MG63 (cell line): ENCODE data around the gene GSX1. TPM values are rescaled to one million over a fixed set of nuclear protein-coding genes. Genes with fewer than 3 reads are reported as not detected.

ENCODE experiments used
- total RNA-seq: library from RNA; depleted of rRNA; stranded (reverse); fragments of >200 nt; shearing (Covaris generic); gene quantifications from 2 replicates; pipeline ENCODE4 v1.2.3, GENCODE V29; 2014; ENCODE audit warnings: low replicate concordance; rRNA removed

Gene GSX1
- total RNA-seq, 1 experiment from 2014 or later, result not detected

Other genes with a start within 250 kb of the GSX1 start
- 4.0 and 7.5 TPM in 2 replicates for gene LNX2, start 172.0 kb upstream of the GSX1 start, total RNA-seq
- gene POLR1D, start 170.6 kb upstream of the GSX1 start, total RNA-seq, result 138 and 145 TPM in 2 replicates
- gene PDX1, start 127.5 kb downstream of the GSX1 start, total RNA-seq, result not detected in 2 replicates
- gene CDX2, start 176.8 kb downstream of the GSX1 start, total RNA-seq, result 0.07 TPM in 1 of 2 replicates, not detected in the other
- not detected in 2 replicates for gene URAD, start 196.2 kb downstream of the GSX1 start, total RNA-seq